ENCODE results near the gene TSKS. TPM values are rescaled to one million over a fixed set of nuclear protein-coding genes. Genes with fewer than 3 reads are reported as not detected.

TSKS gene
- total RNA-seq, 4 donors from 2014 or later: 0.57 TPM; not detected in 3

GRCh38 chr19:49798574-49798973 is 35.5 kb upstream of the TSKS start:
- H3K9me3 ChIP-seq: no peaks in the 10 kb centered on the region
- H3K4me1 ChIP-seq: peaks cover 13 to 25% (median 22%) of the 10 kb centered on the region in 4 donors
- intact Hi-C loops (cut with DNase I): no loop called here
- H3K27me3 ChIP-seq: no peaks in the 10 kb centered on the region
- DNase-seq (ENCODE audit: extremely low spot score): no peak
- no peak overlapping the region for H3K27ac ChIP-seq (replicated peaks in 1 of 4)
- TF ChIP-seq CTCF (IDR thresholded peaks at IDR 0.05) (no peak), POLR2AphosphoS5 (IDR thresholded peaks at IDR 0.05) (no peak), EP300 (IDR thresholded peaks at IDR 0.05) (no peak), POLR2A (IDR thresholded peaks at IDR 0.05; ENCODE audit: low read depth) (no peak)
- H3K4me3 ChIP-seq: no peak overlapping the region
- 90% methylated on average over 6 of the region's 11 CpGs for WGBS
- peaks cover 61 to 98% (median 95%) of the 10 kb centered on the region in 4 donors for H3K36me3 ChIP-seq

- H3K27ac ChIP-seq (replicated peaks in 1 of 4): no peak overlapping the region
- H3K36me3 ChIP-seq: peaks cover 77 to 100% (median 99%) of the 10 kb centered on the region in 4 donors
- DNase-seq (ENCODE audit: extremely low spot score): no peak
- H3K9me3 ChIP-seq: no peaks in the 10 kb centered on the region
- no peaks in the 10 kb centered on the region for H3K27me3 ChIP-seq
- intact Hi-C loops (cut with DNase I): no loop called here
- H3K4me3 ChIP-seq: no peak overlapping the region
- WGBS: 93% methylated on average over 18 of the region's 20 CpGs
- H3K4me1 ChIP-seq: peaks cover 0 to 9% (median 4%) of the 10 kb centered on the region in 4 donors
- no peak for TF ChIP-seq EP300 (IDR thresholded peaks at IDR 0.05)
- TF ChIP-seq CTCF (IDR thresholded peaks at IDR 0.05): no peak
- no peak for TF ChIP-seq POLR2A (IDR thresholded peaks at IDR 0.05; ENCODE audit: low read depth)
- no peak for TF ChIP-seq POLR2AphosphoS5 (IDR thresholded peaks at IDR 0.05)
These were observed 32.5 kb upstream of the TSKS start for GRCh38 chr19:49795615-49796014.

- TF ChIP-seq POLR2A (IDR thresholded peaks at IDR 0.05; ENCODE audit: low read depth) (no peak), POLR2AphosphoS5 (IDR thresholded peaks at IDR 0.05) (no peak), CTCF (IDR thresholded peaks at IDR 0.05) (no peak), EP300 (IDR thresholded peaks at IDR 0.05) (no peak)
- no peaks in the 10 kb centered on the region for H3K9me3 ChIP-seq
- 93% methylated on average over 6 of the region's 6 CpGs for WGBS
- peaks cover 0 to 17% (median 4%) of the 10 kb centered on the region in 4 donors for H3K4me1 ChIP-seq
- H3K36me3 ChIP-seq: peaks cover 65 to 99% (median 96%) of the 10 kb centered on the region in 4 donors
- intact Hi-C loops (cut with DNase I): no loop called here
- H3K27me3 ChIP-seq: no peaks in the 10 kb centered on the region
- no peak overlapping the region for H3K27ac ChIP-seq (replicated peaks in 1 of 4)
- no peak for DNase-seq (ENCODE audit: extremely low spot score)
- no peak overlapping the region for H3K4me3 ChIP-seq
These were observed 30.4 kb upstream of the TSKS start for GRCh38 chr19:49793561-49793840.

- intact Hi-C loops (cut with DNase I): no loop called here
- DNase-seq (ENCODE audit: extremely low spot score): no peak
- H3K27me3 ChIP-seq: no peaks in the 10 kb centered on the region
- 96% methylated on average over 17 of the region's 22 CpGs for WGBS
- peaks cover 64 to 99% (median 95%) of the 10 kb centered on the region in 4 donors for H3K36me3 ChIP-seq
- H3K4me3 ChIP-seq: no peak overlapping the region
- no peaks in the 10 kb centered on the region for H3K9me3 ChIP-seq
- peaks cover 0 to 17% (median 4%) of the 10 kb centered on the region in 4 donors for H3K4me1 ChIP-seq
- no peak overlapping the region for H3K27ac ChIP-seq (replicated peaks in 1 of 4)
- TF ChIP-seq CTCF (IDR thresholded peaks at IDR 0.05) (no peak), POLR2A (IDR thresholded peaks at IDR 0.05; ENCODE audit: low read depth) (no peak), POLR2AphosphoS5 (IDR thresholded peaks at IDR 0.05) (no peak), EP300 (IDR thresholded peaks at IDR 0.05) (no peak)
These were observed 29.9 kb upstream of the TSKS start for GRCh38 chr19:49792829-49793560.
